HEK293 (cell line): ENCODE data around the gene TMF1.

ENCODE experiments used
- CTCF ChIA-PET: fragments of 350-600 bp; formaldehyde crosslinking; extraction: SDS; loops from one replicate; lab custom pipeline; 2021; ENCODE audit warnings: antibody characterized with exemption; lab: Yijun Ruan, JAX
- POLR2A ChIA-PET: fragments of 300-600 bp; formaldehyde crosslinking; extraction: SDS; loops from one replicate; lab custom pipeline; 2020; ENCODE audit warnings: antibody characterized with exemption, inconsistent platforms; lab: Yijun Ruan, JAX
- H3K27ac ChIP-seq: fragments of 200-500 bp; sonication (Bioruptor generic); 2 replicates; pipeline ENCODE4 v1.5.1; 2014; ENCODE audit warnings: low read depth, low read length, control low read depth, inconsistent platforms; ENCODE audit errors: extremely low read depth
- H3K36me3 ChIP-seq, 2 experiments: fragments of 200-500 bp in 1 of 2; sonication (Bioruptor generic) in 1 of 2; 1 replicate in 1 of 2; 2 replicates in 1 of 2; pipeline ENCODE4 v1.5.1; 2014 to 2017; ENCODE audit warnings: inconsistent platforms in 2 of 2, low read length in 2 of 2; ENCODE audit not compliant: control insufficient read depth in 2 of 2, insufficient read depth in 1 of 2
- H3K4me1 ChIP-seq: fragments of 200-500 bp; sonication (Bioruptor generic); 2 replicates; pipeline ENCODE4 v1.5.1; 2014; ENCODE audit warnings: mild to moderate bottlenecking, low read length, inconsistent platforms; ENCODE audit not compliant: control insufficient read depth, insufficient read depth
- H3K4me3 ChIP-seq: 2 replicates; pipeline ENCODE4 v1.5.1; 2011; ENCODE audit warnings: low read depth, mild to moderate bottlenecking, control low read depth, low read length, moderate library complexity
- H3K9me3 ChIP-seq: fragments of 200-500 bp; sonication (Bioruptor generic); 2 replicates; pipeline ENCODE4 v1.5.1; 2014; ENCODE audit warnings: low read depth, low read length, inconsistent platforms; ENCODE audit not compliant: control insufficient read depth, insufficient read depth
- GFI1B ChIP-seq: fragments of 450-650 bp; formaldehyde crosslinking; IDR thresholded peaks from 2 replicates; pipeline ENCODE4 v1.5.1; 2016; ENCODE audit warnings: missing biosample characterization, missing genetic modification characterization
- GLI4 ChIP-seq: fragments of 450-650 bp; formaldehyde crosslinking; IDR thresholded peaks from 2 replicates; pipeline ENCODE4 v1.5.1; 2016; ENCODE audit warnings: missing biosample characterization, missing genetic modification characterization
- KLF16 ChIP-seq: fragments of 450-650 bp; formaldehyde crosslinking; IDR thresholded peaks from 2 replicates; pipeline ENCODE4 v1.5.1; 2017; ENCODE audit warnings: missing biosample characterization, missing genetic modification characterization
- MZF1 ChIP-seq: fragments of 450-650 bp; formaldehyde crosslinking; IDR thresholded peaks from 2 replicates; pipeline ENCODE4 v1.5.1; 2017; ENCODE audit warnings: missing biosample characterization, missing genetic modification characterization, borderline replicate concordance
- RBAK ChIP-seq: fragments of 450-650 bp; formaldehyde crosslinking; IDR thresholded peaks from 2 replicates; pipeline ENCODE4 v1.5.1; 2016; ENCODE audit warnings: missing biosample characterization, missing genetic modification characterization
- ZBTB48 ChIP-seq: fragments of 450-650 bp; formaldehyde crosslinking; IDR thresholded peaks from 2 replicates; pipeline ENCODE4 v1.5.1; 2016; ENCODE audit warnings: missing biosample characterization, missing genetic modification characterization
- ZBTB8A ChIP-seq: fragments of 450-650 bp; formaldehyde crosslinking; IDR thresholded peaks from 2 replicates; pipeline ENCODE4 v1.5.1; 2016; ENCODE audit warnings: missing biosample characterization, missing genetic modification characterization
- ZEB2 ChIP-seq: fragments of 450-650 bp; formaldehyde crosslinking; IDR thresholded peaks from 2 replicates; pipeline ENCODE4 v1.5.1; 2016; ENCODE audit warnings: missing biosample characterization, missing genetic modification characterization
- ZFP37 ChIP-seq: fragments of 450-650 bp; formaldehyde crosslinking; IDR thresholded peaks from 2 replicates; pipeline ENCODE4 v1.5.1; 2016; ENCODE audit warnings: missing biosample characterization, missing genetic modification characterization
- ZNF146 ChIP-seq: fragments of 450-650 bp; formaldehyde crosslinking; IDR thresholded peaks from 2 replicates; pipeline ENCODE4 v1.5.1; 2016; ENCODE audit warnings: missing biosample characterization, missing genetic modification characterization
- ZNF175 ChIP-seq: fragments of 450-650 bp; formaldehyde crosslinking; IDR thresholded peaks from 2 replicates; pipeline ENCODE4 v1.5.1; 2016; ENCODE audit warnings: missing biosample characterization, missing genetic modification characterization
- ZNF19 ChIP-seq: fragments of 450-650 bp; formaldehyde crosslinking; IDR thresholded peaks from 2 replicates; pipeline ENCODE4; 2016; ENCODE audit warnings: missing biosample characterization, missing genetic modification characterization, low read depth
- ZNF221 ChIP-seq: fragments of 450-650 bp; formaldehyde crosslinking; IDR thresholded peaks from 2 replicates; pipeline ENCODE4 v1.5.1; 2017; ENCODE audit warnings: missing biosample characterization, missing genetic modification characterization, borderline replicate concordance
- ZNF26 ChIP-seq: fragments of 450-650 bp; formaldehyde crosslinking; IDR thresholded peaks from 2 replicates; pipeline ENCODE4 v1.5.1; 2016; ENCODE audit warnings: missing biosample characterization, missing genetic modification characterization
- ZNF266 ChIP-seq: fragments of 450-650 bp; formaldehyde crosslinking; IDR thresholded peaks from 2 replicates; pipeline ENCODE4 v1.5.1; 2016; ENCODE audit warnings: missing biosample characterization, missing genetic modification characterization, low read depth
- ZNF335 ChIP-seq: fragments of 450-650 bp; formaldehyde crosslinking; conservative IDR thresholded peaks from 2 replicates; pipeline ENCODE4 v1.5.1; 2016; ENCODE audit warnings: missing biosample characterization, missing genetic modification characterization
- ZNF423 ChIP-seq: fragments of 450-650 bp; formaldehyde crosslinking; IDR thresholded peaks from 2 replicates; pipeline ENCODE4 v1.5.1; 2016; ENCODE audit warnings: missing biosample characterization, missing genetic modification characterization
- ZNF555 ChIP-seq: fragments of 450-650 bp; formaldehyde crosslinking; conservative IDR thresholded peaks from 2 replicates; pipeline ENCODE4 v1.5.1; 2017; ENCODE audit warnings: missing biosample characterization, mild to moderate bottlenecking, missing genetic modification characterization, inconsistent platforms
- ZNF571 ChIP-seq: fragments of 450-650 bp; formaldehyde crosslinking; IDR thresholded peaks from 2 replicates; pipeline ENCODE4 v1.5.0; 2017; ENCODE audit warnings: missing biosample characterization, missing genetic modification characterization
- ZNF600 ChIP-seq: fragments of 450-650 bp; formaldehyde crosslinking; IDR thresholded peaks from 2 replicates; pipeline ENCODE4 v1.5.1; 2016; ENCODE audit warnings: missing biosample characterization, missing genetic modification characterization
- ZNF624 ChIP-seq: fragments of 450-650 bp; formaldehyde crosslinking; IDR thresholded peaks from 2 replicates; pipeline ENCODE4 v1.5.1; 2017; ENCODE audit warnings: missing biosample characterization, missing genetic modification characterization
- ZNF626 ChIP-seq: fragments of 450-650 bp; sonication (Bioruptor Pico); formaldehyde crosslinking; IDR thresholded peaks from 2 replicates; pipeline ENCODE4 v1.5.1; 2018; ENCODE audit warnings: missing biosample characterization, missing genetic modification characterization, inconsistent platforms
- ZNF658 ChIP-seq: fragments of 450-650 bp; formaldehyde crosslinking; IDR thresholded peaks from 2 replicates; pipeline ENCODE4; 2016; ENCODE audit warnings: missing biosample characterization, missing genetic modification characterization
- ZNF670 ChIP-seq: fragments of 450-650 bp; formaldehyde crosslinking; IDR thresholded peaks from 2 replicates; pipeline ENCODE4 v1.5.1; 2016; ENCODE audit warnings: missing biosample characterization, missing genetic modification characterization, low read depth
- ZNF776 ChIP-seq: fragments of 450-650 bp; formaldehyde crosslinking; IDR thresholded peaks from 2 replicates; pipeline ENCODE4 v1.5.0; 2017; ENCODE audit warnings: missing biosample characterization, missing genetic modification characterization, borderline replicate concordance
- ZNF785 ChIP-seq: fragments of 450-650 bp; formaldehyde crosslinking; IDR thresholded peaks from 2 replicates; pipeline ENCODE4 v1.5.1; 2016; ENCODE audit warnings: missing biosample characterization, missing genetic modification characterization
- ZSCAN16 ChIP-seq: fragments of 450-650 bp; formaldehyde crosslinking; IDR thresholded peaks from 2 replicates; pipeline ENCODE4 v1.5.1; 2016; ENCODE audit warnings: missing biosample characterization, missing genetic modification characterization
- TF ChIP-seq, protein P1 (sequence below): fragments of 450-650 bp; formaldehyde crosslinking; IDR thresholded peaks from 2 replicates; pipeline ENCODE4 v1.5.1; 2016; ENCODE audit warnings: missing biosample characterization, missing genetic modification characterization
- TF ChIP-seq, protein P2 (sequence below): fragments of 450-650 bp; formaldehyde crosslinking; IDR thresholded peaks from 2 replicates; pipeline ENCODE4 v1.5.1; 2016; ENCODE audit warnings: missing biosample characterization, missing genetic modification characterization
- TF ChIP-seq, protein P3 (sequence below): fragments of 450-650 bp; formaldehyde crosslinking; IDR thresholded peaks from 2 replicates; pipeline ENCODE4 v1.5.1; 2016; ENCODE audit warnings: missing biosample characterization, missing genetic modification characterization

TMF1 gene

GRCh38 chr3:69005071-69005790 is 46.9 kb downstream of the TMF1 start:
- TF ChIP-seq ZNF785 (tag by site-specific recombination), result no peak
- no peak for TF ChIP-seq ZBTB48
- TF ChIP-seq ZSCAN16 (tag by site-specific recombination), result no peak
- TF ChIP-seq GFI1B (tag by site-specific recombination), result no peak
- TF ChIP-seq ZNF26 (tag by site-specific recombination), result no peak
- TF ChIP-seq GLI4 (tag by site-specific recombination), result no peak
- no peak for TF ChIP-seq ZNF571 (tag by site-specific recombination)
- TF ChIP-seq ZNF600 (tag by site-specific recombination), result no peak
- no peak for TF ChIP-seq KLF16
- no peak for TF ChIP-seq ZNF658 (tag by site-specific recombination)
- TF ChIP-seq ZNF221 (tag by site-specific recombination), result no peak
- TF ChIP-seq, protein P1, sequence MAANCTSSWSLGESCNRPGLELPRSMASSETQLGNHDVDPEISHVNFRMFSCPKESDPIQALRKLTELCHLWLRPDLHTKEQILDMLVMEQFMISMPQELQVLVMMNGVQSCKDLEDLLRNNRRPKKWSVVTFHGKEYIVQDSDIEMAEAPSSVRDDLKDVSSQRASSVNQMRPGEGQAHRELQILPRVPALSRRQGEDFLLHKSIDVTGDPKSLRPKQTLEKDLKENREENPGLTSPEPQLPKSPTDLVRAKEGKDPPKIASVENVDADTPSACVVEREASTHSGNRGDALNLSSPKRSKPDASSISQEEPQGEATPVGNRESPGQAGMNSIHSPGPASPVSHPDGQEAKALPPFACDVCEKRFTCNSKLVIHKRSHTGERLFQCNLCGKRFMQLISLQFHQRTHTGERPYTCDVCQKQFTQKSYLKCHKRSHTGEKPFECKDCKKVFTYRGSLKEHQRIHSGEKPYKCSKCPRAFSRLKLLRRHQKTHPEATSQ (tag by site-specific recombination), result no peak
- no peak for TF ChIP-seq ZNF670 (tag by site-specific recombination)
- Histone ChIP-seq H3K27ac (no peak overlapping the region), H3K9me3 (no peaks in the 10 kb centered on the region), H3K4me1 (no peaks in the 10 kb centered on the region), H3K36me3 (peaks cover 9 to 79% of the 10 kb centered on the region in 2 experiments; a peak in 2 of 3 replicates), H3K4me3 (no peak overlapping the region)
- ChIA-PET CTCF (no interaction called here), POLR2A (no interaction called here)

GRCh38 chr3:69004138-69004537 is 48.0 kb downstream of the TMF1 start:
- Histone ChIP-seq H3K4me3 (no peak overlapping the region), H3K27ac (no peak overlapping the region), H3K36me3 (peaks cover 9 to 74% of the 10 kb centered on the region in 2 experiments; a peak in 2 of 3 replicates), H3K9me3 (no peaks in the 10 kb centered on the region), H3K4me1 (no peaks in the 10 kb centered on the region)
- TF ChIP-seq ZNF266 (tag by site-specific recombination) (no peak), ZNF624 (tag by site-specific recombination) (no peak), ZNF19 (no peak), ZBTB8A (tag by site-specific recombination) (no peak), RBAK (tag by site-specific recombination) (no peak), ZNF146 (tag by site-specific recombination) (no peak), ZNF626 (tag by site-specific recombination) (no peak), ZNF776 (tag by site-specific recombination) (no peak), ZNF555 (tag by site-specific recombination) (no peak), ZFP37 (tag by site-specific recombination) (no peak), ZNF423 (no peak), ZNF335 (tag by site-specific recombination) (no peak), ZNF175 (tag by site-specific recombination) (no peak), MZF1 (tag by site-specific recombination) (no peak), ZEB2 (tag by site-specific recombination) (no peak)
- TF ChIP-seq, protein P2, sequence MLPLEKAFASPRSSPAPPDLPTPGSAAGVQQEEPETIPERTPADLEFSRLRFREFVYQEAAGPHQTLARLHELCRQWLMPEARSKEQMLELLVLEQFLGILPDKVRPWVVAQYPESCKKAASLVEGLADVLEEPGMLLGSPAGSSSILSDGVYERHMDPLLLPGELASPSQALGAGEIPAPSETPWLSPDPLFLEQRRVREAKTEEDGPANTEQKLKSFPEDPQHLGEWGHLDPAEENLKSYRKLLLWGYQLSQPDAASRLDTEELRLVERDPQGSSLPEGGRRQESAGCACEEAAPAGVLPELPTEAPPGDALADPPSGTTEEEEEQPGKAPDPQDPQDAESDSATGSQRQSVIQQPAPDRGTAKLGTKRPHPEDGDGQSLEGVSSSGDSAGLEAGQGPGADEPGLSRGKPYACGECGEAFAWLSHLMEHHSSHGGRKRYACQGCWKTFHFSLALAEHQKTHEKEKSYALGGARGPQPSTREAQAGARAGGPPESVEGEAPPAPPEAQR, result no peak
- TF ChIP-seq, protein P3, sequence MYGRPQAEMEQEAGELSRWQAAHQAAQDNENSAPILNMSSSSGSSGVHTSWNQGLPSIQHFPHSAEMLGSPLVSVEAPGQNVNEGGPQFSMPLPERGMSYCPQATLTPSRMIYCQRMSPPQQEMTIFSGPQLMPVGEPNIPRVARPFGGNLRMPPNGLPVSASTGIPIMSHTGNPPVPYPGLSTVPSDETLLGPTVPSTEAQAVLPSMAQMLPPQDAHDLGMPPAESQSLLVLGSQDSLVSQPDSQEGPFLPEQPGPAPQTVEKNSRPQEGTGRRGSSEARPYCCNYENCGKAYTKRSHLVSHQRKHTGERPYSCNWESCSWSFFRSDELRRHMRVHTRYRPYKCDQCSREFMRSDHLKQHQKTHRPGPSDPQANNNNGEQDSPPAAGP (tag by site-specific recombination), result no peak
- ChIA-PET POLR2A (no interaction called here), CTCF (no interaction called here)
